GM03348 (cell line): Measurements from ENCODE around the gene C1orf122.
A peak's percentile ranks its signal among the peaks of the same experiment; 100 is the strongest.
"Not testable (repeated sequence)": the region's sequence is repeated elsewhere in the genome, so short reads cannot be mapped to it uniquely, and the experiment has no call there.

ENCODE experiments used
- DNase-seq: peaks from one replicate; pipeline ENCODE4 v3.0.0; 2012; ENCODE audit warnings: low spot score

Gene C1orf122

DNA sequence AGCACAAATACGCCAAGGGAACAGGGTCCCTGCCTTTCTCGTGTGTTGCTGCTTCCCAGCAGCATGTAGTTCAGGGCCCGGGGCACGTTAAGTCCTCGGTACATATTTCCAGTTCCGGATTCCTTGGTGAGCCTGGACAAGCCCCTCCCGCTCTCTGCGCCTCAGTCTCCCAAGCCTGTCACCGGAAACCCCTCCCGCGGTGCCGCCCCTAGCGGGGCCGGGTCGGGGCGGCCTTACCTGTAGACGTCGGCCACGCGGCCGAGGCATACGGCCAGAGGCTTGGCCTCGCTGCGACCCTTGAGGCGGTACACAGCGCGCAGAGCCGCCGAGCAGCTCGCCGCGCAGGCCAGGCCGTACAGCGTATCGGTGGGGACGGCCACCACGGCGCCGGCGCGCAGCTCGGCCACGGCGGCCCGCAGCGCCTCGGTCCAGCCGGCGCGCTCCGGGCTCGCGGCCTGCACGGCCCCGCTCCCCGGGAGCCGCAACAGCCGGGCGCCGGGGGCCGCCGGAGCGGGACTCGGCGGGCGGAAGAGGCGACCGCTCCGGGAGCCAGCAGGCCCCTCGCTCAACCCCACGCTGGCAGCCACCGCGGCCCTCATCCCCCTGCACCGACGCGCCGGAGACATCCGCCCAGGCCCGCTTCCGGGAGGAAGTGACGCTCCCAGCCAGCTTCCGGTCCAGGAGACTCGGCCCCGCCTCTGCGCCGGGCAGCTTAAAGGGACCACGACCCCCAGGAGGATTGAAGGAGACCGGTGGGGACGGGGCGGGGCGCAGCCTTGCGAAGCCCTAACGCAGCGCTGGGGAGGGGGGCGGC lies at the start of gene C1orf122, which contains the start of gene YRDC:
Gene C1orf122 (plus strand): TSS at position 236 of the 814 bp plus-strand sequence. CDS start 615 bp downstream, outside the sequence.
Gene YRDC (minus strand): TSS at position 654 of the 814 bp plus-strand sequence. CDS start 28 bp downstream, at position 626.
- peak; percentile 98 for DNase-seq

- DNase-seq, result no peak
These were observed 48.1 kb upstream of the C1orf122 start for GRCh38 chr1:37759451-37759850.

DNA sequence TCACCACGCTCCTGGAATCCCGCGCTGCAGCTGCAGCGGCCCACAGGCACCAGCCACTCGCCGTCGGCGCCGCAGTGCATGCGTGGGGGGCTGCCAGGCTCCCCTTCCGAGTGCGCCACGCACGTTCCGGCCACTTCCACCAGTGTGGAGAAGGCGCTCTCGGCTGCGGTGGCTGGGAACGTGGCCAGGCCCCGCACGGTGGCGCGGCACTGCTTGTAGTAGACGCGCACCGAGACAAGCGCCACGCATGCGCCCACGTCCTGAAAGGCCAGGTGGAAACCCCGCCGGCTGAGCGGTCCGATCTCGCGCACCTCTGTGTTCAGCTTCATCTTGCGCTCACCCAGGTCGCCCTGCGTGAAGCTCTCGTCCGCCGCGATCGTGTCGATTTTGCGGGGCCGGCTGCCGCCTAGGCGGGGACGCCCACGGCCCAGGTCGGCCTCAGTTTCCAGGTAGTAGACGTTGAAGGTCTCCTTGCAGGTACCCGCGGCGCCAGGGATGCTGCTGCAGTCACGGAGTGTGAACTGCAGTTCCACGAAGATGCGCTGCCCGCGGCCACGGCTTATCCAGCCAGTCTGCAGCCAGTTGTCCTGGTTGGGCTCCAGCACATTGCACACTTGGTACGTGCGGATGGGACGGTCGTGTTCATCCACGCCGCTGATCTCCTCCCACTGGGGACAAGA lies 46.0 kb upstream of the C1orf122 start:
- DNase-seq, result no peak

- DNase-seq, result no peak
These were observed 45.1 kb upstream of the C1orf122 start for GRCh38 chr1:37762516-37762915.

- DNase-seq, result no peak
These were observed 43.7 kb upstream of the C1orf122 start for GRCh38 chr1:37763791-37764413.

DNA sequence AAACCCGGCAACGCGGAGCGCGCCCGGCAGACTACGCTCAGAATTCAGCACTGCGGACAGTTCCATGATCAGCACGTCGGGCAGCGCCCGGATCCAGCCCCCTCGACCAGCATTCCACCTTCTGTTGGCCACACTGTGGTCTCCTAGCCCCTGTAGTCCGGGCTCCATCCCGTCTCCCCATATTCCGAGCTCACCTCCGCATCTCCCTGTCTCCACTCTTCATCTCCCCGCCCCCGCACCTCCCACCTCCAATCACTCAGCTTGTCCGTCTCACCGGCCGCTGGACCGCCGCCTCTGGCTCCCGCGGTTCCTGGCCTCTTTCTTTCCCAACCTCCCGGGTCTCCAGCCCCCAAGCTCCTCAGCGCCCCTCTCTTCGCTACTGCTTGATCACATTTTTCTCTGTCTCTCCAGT lies 43.2 kb upstream of the C1orf122 start:
- peak; percentile 82 for DNase-seq

GRCh38 chr1:37764888-37765441 lies 42.6 kb upstream of the C1orf122 start, which contains the start of gene EPHA10:
Gene EPHA10, minus strand, starts transcription at chr1:37765120. Its CDS starts 54 bp downstream, at chr1:37765066.
- no peak for DNase-seq

DNA sequence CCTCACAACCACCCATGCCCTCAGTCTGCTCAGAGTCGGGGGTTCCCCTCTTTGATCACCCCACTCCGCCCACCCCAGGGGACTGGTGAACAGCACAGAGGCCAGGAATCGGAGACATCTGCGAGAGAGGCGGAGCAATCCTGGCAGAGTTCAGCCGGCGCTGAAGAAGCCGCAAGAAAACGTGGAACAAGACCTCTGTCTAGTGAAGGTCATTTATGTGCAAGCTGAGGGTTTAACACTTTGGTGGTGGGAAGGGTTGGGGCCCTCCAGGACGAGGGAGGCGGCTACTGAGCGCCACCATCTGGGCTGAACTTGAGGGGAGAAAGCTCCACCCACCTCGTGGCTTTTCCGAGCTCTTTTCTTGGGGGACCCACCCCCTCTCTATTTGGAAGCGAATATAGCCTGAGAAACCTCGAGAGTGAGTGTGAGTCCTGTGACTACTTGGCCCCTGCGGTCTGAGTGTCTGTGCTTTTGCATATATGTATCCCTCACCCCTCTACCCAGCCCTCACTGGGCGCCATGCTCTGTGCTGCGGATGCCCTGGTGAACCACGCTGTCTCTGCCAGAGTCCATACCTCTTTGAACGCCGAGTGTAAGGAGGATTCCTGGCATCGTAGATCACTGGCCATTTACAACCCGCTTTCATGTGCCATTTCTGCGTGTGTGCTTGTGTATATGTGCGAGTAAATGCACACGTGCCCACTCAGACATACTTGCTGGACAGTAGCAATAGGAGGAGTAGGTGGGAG lies 41.5 kb upstream of the C1orf122 start:
- no peak for DNase-seq

GRCh38 chr1:37767488-37767887 lies 40.1 kb upstream of the C1orf122 start:
- DNase-seq, result no peak

- DNase-seq, result not testable (repeated sequence)
These were observed 36.1 kb upstream of the C1orf122 start for GRCh38 chr1:37771440-37771839.

DNA sequence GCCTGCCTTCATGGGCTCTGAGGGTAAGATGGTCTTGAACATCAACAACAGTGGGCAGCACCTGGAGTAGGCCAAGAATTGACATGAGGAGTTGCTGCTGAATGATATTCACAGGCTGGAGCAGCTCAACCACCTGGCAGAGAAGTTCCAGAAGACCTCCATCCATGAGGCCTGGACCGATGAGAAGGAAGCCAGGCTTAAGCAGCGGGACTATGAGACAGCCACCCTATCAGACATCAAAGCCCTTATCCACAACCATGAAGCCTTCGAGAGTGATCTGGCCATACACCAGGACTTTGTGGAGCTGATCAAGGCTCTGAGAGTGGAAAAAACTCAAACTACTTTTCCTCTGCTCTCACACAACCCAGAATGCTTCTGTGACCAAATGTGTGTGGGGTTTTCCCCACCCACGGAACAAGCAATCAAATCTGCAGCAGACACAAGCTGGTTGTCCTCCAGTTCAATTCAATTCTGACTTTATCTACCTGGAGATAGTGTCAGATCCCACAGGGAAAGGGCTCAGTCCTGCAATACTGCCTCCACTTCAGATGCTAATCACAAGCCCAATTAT lies 30.6 kb upstream of the C1orf122 start:
- no peak for DNase-seq

- no peak for DNase-seq
These were observed 28.9 kb upstream of the C1orf122 start for GRCh38 chr1:37778654-37779053.

DNA sequence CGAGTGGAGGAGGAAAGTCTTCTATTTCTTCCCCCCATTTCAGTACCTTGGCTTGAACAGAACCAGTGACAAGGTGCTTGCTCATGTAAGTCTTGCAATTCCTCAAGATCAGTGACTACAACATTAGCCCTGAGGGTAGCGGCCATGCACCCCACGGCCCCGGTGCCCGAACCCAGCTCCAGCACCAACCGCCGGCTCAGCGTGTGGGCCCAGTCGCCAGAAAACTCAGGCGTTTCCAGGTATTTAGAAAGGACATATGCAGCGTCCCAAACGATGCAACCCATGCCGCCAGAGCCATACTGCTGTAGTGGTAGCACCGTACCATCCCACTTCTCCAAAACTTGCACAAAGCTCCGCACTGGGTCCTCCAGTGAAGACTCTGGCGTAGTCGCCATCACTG lies 25.1 kb upstream of the C1orf122 start:
- no peak for DNase-seq

DNA sequence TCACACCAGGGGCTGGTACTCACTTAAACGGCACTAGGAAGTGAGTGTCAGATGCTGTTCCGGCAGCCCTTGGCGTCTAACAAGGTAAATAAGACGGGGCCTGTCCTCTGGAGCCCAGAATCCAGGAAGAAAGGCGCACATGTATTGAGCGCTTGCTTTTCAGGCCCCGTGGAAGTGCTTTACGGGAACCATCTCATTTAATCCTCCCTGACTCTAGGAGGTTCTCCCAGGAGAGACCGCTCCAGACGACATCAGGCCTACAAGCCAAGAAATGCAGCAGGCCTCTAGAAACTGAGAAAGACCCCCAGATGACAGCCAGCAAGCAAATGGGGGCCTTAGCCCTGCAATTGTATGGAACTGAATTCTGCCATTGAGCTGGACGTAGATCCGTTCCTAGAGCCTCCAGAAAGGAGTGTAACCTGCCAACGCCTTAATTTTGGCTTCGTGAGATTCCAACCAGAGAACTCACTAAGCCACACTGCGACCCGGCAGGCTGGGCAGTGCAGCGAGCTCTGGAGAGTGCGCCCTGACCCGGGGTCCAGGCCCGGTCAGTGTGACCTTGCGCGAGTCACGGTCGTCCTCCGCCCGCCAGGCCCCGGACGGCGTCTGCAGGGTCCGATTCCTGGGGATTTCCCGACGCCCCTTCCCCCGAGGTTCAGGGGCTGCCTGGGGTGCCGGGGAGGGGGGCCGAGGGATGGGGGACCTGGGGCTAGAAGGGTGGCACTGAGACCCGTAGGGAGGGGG lies 14.5 kb upstream of the C1orf122 start:
- DNase-seq, result no peak

DNA sequence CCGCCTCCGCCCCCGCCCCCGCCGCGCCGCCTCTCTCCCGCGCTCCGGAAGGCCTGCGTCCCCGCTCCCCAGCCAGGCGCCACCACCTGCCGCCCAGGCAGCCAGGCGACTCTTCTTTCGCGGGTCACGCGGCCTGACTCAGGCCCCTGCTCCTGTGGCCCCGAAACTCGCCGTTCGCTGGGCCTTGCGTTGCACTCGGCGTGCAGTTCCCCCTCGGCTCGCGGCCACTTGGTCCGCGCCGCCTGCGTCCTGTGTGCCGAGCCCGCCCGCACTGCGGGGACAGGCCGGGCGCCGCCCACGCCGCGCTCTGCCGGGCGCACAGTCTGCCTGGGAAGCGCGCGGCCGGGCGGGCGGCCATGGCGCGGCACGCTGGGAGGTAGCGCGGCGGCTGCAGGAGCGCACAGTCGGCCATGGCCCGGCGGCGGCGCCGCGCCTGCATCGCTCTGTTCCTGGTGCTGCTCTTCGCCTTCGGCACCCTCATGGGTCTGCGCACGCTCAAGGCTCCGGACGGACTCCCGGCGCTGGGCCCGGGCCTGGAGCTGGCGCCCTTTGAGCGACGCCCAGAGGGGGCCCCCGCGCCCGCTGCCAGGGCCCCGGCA lies 13.7 kb upstream of the C1orf122 start, which contains the start of gene MANEAL:
Gene MANEAL (plus strand): TSS at position 75 of the 599 bp plus-strand sequence. CDS start 336 bp downstream, at position 411.
- DNase-seq, result peak; percentile 85

DNA sequence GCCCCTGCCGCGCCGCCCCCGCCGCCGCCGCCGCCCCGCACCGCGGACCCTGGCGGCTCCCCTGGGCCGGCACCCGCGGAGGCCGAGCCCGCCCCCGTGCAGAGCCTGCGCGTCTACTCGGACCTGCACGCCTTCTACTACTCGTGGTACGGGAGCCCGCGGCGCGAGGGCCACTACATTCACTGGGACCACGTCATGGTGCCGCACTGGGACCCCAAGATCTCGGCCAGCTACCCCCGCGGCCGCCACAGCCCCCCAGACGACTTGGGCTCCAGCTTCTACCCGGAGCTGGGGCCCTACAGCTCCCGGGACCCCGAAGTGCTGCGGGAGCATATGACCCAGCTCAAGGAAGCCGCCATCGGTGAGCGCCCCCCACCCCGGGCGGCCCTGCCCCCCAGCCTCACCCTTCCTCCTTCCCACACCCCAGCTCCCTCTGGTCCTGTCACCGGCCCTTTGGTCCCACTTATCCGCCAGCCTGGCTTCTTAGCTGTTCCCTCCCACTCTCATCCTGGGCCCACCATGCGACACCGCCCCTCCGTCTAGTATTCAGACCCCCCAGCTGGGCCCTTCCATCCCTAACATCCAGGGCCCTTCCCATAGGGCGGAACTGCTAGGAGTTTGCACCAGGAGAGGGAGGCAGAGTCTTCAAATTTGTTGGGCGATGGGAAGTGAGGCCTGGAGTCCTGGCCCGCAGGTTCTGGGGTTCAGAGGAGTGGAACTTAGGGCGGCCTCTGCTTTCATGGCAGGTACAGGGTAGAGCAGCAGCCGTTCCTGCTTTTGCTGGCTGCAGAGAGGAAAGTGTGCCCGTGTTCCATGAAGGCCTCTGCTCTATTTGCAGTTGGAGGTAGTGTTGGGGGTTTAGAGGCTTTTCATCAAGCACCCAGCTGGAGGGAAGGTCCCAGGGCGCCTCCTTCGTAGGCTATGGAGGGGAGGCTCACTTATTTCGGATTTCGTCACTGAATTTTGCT lies 12.9 kb upstream of the C1orf122 start:
- DNase-seq, result no peak

GRCh38 chr1:37795340-37796125 lies 12.1 kb upstream of the C1orf122 start:
- peak; percentile 65 for DNase-seq
